ENCODE data around the gene ANAPC15. TPM values are rescaled to one million over a fixed set of nuclear protein-coding genes. Genes with fewer than 3 reads are reported as not detected.

ANAPC15 gene
- total and polyA plus RNA-seq, 2 donors (not counting 1 experiment from before 2014, with no cell fraction given) = 24.8 to 97.2 TPM

DNA sequence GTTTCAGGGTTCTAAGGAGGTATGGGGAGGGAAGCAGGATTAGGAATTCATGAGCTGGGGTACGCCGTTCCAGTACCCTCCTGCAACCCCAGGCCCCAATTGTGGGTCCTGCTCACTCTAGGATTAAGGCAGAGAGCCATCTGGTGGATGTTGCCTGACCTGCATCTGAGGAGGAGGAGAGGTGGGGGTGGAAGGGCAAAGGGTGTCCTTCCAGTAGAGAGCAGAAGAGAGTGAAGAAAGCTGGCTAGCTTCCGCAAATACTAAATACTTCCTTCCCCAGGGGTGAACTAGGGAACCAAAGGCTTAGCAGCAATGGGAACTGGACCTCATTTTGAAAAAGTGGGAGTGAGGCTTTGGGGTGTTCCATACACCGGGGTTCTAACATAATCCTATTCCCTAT, 21.2 kb downstream of the ANAPC15 start:
- H3K79me2 ChIP-seq (ENCODE audit: control insufficient read depth, insufficient read depth, low read length) = no peaks in the 10 kb centered on the region
- no peaks in the 10 kb centered on the region for H3K9me3 ChIP-seq (ENCODE audit: control insufficient read depth, insufficient read depth, low read depth, low read length)
- no peak overlapping the region for H3K27ac ChIP-seq (ENCODE audit: insufficient read depth, low read length)
- no peak overlapping the region for H3K4me2 ChIP-seq (ENCODE audit: extremely low read depth, insufficient read depth, low read length)
- peaks cover 7% of the 10 kb centered on the region for H3K36me3 ChIP-seq (ENCODE audit: control insufficient read depth, insufficient read depth, low read length)
- no peaks in the 10 kb centered on the region for H4K20me1 ChIP-seq (ENCODE audit: control insufficient read depth, extremely low read depth, insufficient read depth, low read length)
- no peak overlapping the region for H3K9ac ChIP-seq (ENCODE audit: insufficient read depth, low read length)
- no peak overlapping the region for H2AFZ ChIP-seq (ENCODE audit: low read length)
- no peaks in the 10 kb centered on the region for H3K27me3 ChIP-seq (ENCODE audit: control insufficient read depth, insufficient read depth, low read length)
- H3K4me3 ChIP-seq (replicated peaks in 1 of 4; ENCODE audit: control extremely low read depth in 1 of 4, insufficient read depth in 1 of 4, low read depth in 3 of 4, low read length in 4 of 4) = no peak overlapping the region
- peak; percentile 41 to 73 for DNase-seq (ENCODE audit: low read depth in 2 of 2)
- TF ChIP-seq EZH2 (IDR thresholded peaks at IDR 0.05; ENCODE audit: low read length, missing control alignments) = no peak
- TF ChIP-seq, protein P1, sequence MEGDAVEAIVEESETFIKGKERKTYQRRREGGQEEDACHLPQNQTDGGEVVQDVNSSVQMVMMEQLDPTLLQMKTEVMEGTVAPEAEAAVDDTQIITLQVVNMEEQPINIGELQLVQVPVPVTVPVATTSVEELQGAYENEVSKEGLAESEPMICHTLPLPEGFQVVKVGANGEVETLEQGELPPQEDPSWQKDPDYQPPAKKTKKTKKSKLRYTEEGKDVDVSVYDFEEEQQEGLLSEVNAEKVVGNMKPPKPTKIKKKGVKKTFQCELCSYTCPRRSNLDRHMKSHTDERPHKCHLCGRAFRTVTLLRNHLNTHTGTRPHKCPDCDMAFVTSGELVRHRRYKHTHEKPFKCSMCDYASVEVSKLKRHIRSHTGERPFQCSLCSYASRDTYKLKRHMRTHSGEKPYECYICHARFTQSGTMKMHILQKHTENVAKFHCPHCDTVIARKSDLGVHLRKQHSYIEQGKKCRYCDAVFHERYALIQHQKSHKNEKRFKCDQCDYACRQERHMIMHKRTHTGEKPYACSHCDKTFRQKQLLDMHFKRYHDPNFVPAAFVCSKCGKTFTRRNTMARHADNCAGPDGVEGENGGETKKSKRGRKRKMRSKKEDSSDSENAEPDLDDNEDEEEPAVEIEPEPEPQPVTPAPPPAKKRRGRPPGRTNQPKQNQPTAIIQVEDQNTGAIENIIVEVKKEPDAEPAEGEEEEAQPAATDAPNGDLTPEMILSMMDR (conservative IDR thresholded peaks at IDR 0.05 in 1 of 2, IDR thresholded peaks at IDR 0.05 in 1 of 2; ENCODE audit: low read depth in 1 of 2, low read length in 2 of 2) = peak; percentile 90 to 93
- no peaks in the 10 kb centered on the region for H3K4me1 ChIP-seq (ENCODE audit: control insufficient read depth, extremely low read depth, insufficient read depth, low read length)

DNA sequence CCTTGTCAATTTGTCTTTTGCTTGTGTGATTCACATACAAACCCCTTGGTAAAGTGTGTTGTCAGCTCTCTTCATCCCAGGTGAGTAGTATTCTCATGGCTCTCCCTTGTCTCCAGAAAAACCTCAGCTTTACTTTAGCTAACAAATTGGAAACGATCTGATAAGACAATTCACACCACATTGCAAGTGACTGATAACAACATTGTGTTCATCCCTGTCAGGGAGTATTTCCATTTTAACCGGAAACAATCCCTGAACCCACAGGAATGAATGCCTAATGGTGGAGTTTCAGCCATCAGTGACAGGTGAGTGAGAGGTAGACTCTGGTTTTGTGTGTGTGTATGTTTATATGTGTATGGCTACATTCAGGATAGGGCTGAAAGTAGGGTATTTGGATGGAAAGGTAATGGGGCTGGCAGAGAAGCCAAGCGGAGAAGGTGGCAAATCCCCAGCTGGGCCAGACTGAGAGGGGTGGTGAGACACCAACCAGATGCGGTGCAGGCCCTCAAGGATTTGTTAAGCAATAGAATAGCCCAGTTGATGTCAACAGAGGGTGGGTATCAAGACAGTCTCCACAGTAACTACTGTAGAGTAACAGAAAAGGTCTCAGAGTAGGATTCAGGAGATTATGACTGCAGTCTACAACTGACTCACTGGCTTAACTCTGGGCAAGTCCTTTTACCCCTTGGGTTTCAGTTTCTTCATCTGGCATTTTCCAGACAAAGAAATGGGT, 24.3 kb downstream of the ANAPC15 start:
- Histone ChIP-seq H3K4me1 (ENCODE audit: control insufficient read depth, extremely low read depth, insufficient read depth, low read length) (no peaks in the 10 kb centered on the region), H3K36me3 (ENCODE audit: control insufficient read depth, insufficient read depth, low read length) (peaks cover 6% of the 10 kb centered on the region), H3K9me3 (ENCODE audit: control insufficient read depth, insufficient read depth, low read depth, low read length) (no peaks in the 10 kb centered on the region), H3K4me3 (replicated peaks in 1 of 4; ENCODE audit: control extremely low read depth in 1 of 4, insufficient read depth in 1 of 4, low read depth in 3 of 4, low read length in 4 of 4) (no peak overlapping the region), H2AFZ (ENCODE audit: low read length) (no peak overlapping the region), H3K9ac (ENCODE audit: insufficient read depth, low read length) (no peak overlapping the region), H4K20me1 (ENCODE audit: control insufficient read depth, extremely low read depth, insufficient read depth, low read length) (no peaks in the 10 kb centered on the region), H3K27me3 (ENCODE audit: control insufficient read depth, insufficient read depth, low read length) (no peaks in the 10 kb centered on the region), H3K79me2 (ENCODE audit: control insufficient read depth, insufficient read depth, low read length) (no peaks in the 10 kb centered on the region), H3K27ac (ENCODE audit: insufficient read depth, low read length) (no peak overlapping the region), H3K4me2 (ENCODE audit: extremely low read depth, insufficient read depth, low read length) (no peak overlapping the region)
- TF ChIP-seq, protein P1 (conservative IDR thresholded peaks at IDR 0.05 in 1 of 2, IDR thresholded peaks at IDR 0.05 in 1 of 2; ENCODE audit: low read depth in 1 of 2, low read length in 2 of 2) = no peak
- no peak for TF ChIP-seq EZH2 (IDR thresholded peaks at IDR 0.05; ENCODE audit: low read length, missing control alignments)
- no peak for DNase-seq (ENCODE audit: low read depth in 2 of 2)

DNA sequence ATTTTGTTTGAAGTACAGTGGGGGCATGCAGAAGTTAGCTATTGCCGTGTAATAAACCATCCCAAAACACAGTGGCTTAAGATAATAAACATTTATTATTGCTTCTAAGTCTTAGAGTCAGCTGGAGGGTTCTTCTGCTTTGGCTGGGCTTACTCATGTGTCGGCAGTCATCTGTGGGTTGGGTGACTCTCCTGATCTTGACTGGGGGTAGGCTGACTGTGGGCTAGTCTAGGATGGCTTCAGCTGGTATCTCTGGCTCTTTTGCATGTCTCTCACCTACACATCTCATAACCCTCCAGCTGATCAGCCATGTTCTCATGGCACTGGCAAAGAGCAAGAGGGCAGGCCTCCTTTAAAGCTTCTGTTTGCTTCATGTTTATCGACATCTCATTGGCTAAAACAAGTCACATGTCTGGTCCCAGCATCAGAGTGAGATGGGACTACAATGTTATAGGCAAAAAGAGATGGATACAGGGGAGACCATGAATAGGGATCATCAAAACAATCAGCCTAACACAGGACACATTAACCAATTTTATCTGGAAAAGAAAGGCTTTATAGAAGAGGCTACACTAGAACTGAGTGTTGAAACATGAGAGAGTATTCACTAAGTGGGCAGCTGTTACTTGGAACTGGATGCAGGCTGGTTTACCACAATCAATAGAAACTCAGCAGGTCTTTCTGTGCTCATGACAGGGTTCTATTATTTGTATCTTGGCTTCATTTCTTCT, 26.7 kb downstream of the ANAPC15 start:
- peaks cover 6% of the 10 kb centered on the region for H3K36me3 ChIP-seq (ENCODE audit: control insufficient read depth, insufficient read depth, low read length)
- no peak for TF ChIP-seq EZH2 (IDR thresholded peaks at IDR 0.05; ENCODE audit: low read length, missing control alignments)
- TF ChIP-seq, protein P1 (conservative IDR thresholded peaks at IDR 0.05 in 1 of 2, IDR thresholded peaks at IDR 0.05 in 1 of 2; ENCODE audit: low read depth in 1 of 2, low read length in 2 of 2) = no peak
- H3K9ac ChIP-seq (ENCODE audit: insufficient read depth, low read length) = no peak overlapping the region
- no peak overlapping the region for H3K27ac ChIP-seq (ENCODE audit: insufficient read depth, low read length)
- H3K9me3 ChIP-seq (ENCODE audit: control insufficient read depth, insufficient read depth, low read depth, low read length) = no peaks in the 10 kb centered on the region
- no peak overlapping the region for H3K4me3 ChIP-seq (replicated peaks in 1 of 4; ENCODE audit: control extremely low read depth in 1 of 4, insufficient read depth in 1 of 4, low read depth in 3 of 4, low read length in 4 of 4)
- no peak overlapping the region for H3K4me2 ChIP-seq (ENCODE audit: extremely low read depth, insufficient read depth, low read length)
- H4K20me1 ChIP-seq (ENCODE audit: control insufficient read depth, extremely low read depth, insufficient read depth, low read length) = no peaks in the 10 kb centered on the region
- H3K79me2 ChIP-seq (ENCODE audit: control insufficient read depth, insufficient read depth, low read length) = no peaks in the 10 kb centered on the region
- no peaks in the 10 kb centered on the region for H3K4me1 ChIP-seq (ENCODE audit: control insufficient read depth, extremely low read depth, insufficient read depth, low read length)
- H2AFZ ChIP-seq (ENCODE audit: low read length) = no peak overlapping the region
- no peaks in the 10 kb centered on the region for H3K27me3 ChIP-seq (ENCODE audit: control insufficient read depth, insufficient read depth, low read length)
- no peak for DNase-seq (ENCODE audit: low read depth in 2 of 2)
